HG02973 (cell line): ENCODE results near the gene HSD3B1.
"Not testable (repeated sequence)": the region's sequence is repeated elsewhere in the genome, so short reads cannot be mapped to it uniquely, and the experiment has no call there.

Source experiments
- ATAC-seq: cut with Tn5 transposase; IDR thresholded peaks from one replicate; pipeline ENCODE4 v1.9.1; 2021; ENCODE audit warnings: moderate library complexity; ENCODE audit not compliant: unreplicated experiment

HSD3B1 gene

DNA sequence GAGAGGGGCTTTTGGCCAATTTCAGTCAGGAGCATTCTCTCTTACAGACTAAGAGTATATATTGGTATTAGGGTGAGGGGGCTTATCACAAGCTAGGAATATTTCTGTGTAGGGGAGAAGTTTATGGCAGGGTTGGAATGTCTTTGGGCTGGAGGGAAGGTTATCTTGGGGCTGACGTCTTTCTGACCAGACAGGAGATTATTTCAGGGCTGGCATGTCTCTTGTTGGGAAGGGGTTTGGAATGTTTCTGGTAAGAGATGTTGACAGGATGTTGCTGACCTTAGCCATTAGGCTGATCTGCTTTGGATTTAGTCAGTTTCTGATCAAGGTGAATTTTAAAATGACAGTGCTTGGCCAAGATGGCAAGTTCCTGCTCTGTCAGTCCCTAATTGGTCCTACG lies 17.8 kb upstream of the HSD3B1 start:
- no peak for ATAC-seq

DNA sequence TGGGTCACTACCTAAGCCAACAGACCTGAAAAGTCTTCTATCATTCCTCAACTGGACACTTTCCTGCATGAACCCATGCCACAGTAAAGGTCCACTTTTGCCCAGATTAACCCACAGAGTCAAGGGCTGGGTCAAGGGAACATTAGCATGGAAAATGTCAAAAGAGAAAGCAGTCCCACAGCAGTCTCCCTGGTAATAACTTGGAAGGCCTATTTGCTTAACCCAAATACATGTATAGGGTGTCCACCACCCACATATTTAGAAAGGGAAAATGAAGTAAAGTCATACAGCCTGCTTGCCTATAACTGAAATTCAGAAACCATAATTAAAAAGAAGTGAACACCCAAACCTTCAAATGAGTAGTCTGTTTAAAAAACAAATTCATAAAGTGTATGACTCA lies 16.1 kb upstream of the HSD3B1 start:
- no peak for ATAC-seq

DNA sequence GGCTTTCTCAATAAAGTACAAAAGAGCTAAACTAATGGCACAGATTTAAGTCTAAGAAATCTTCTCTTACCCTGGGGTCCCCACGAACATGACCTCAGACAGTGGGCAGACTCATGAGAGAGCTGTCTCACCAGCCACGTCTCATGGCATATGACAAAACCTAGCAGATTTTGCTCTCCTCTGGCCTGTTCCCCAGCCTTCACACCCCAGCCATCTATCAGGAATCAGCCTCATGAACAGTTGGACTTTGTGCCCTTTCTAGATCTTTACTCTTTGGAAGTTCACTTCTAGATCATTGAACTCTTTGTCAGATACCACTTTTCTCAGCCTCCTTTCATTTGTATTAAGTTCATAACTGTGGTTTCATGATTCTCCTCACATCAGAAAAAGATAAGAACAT lies 14.2 kb upstream of the HSD3B1 start:
- ATAC-seq, result no peak

DNA sequence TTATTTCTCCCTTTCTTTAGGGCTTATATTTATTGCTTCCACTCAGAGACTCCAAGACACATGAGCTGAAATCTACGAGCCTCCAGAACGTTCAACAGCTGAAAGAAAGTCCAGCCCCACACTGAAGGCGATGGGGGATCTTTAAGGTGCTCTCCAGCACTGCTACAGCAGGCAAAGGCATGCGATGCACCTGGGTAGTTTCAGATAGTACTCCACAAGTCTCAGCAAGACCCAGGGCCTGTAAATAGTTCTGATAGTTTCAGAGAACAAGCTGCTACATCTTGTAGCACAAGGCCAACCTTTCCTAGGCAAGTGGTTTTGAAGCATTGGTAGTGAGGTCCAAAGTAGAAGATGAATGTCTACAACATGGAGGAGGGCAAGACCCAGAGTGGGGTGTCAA lies 2.2 kb upstream of the HSD3B1 start:
- ATAC-seq, result no peak

DNA sequence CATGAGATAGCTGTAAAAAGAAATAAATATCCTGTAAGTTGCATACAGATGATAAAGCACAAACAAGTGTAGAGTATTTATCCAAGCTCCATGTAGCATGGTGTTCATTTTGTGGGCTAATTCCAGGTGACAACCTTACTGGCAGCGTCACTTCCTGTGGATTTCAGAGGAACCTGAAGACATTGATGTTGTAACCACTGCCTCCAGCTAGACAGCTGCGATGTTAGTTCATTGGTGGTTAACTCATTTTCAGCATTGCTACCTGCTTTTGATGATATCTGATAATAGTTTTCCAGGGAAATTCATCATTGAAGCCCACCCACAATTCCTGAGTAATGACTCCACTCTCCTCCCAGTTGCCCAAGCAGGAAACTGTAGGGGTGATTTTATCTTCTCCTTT lies 3.0 kb downstream of the HSD3B1 start:
- ATAC-seq, result no peak

DNA sequence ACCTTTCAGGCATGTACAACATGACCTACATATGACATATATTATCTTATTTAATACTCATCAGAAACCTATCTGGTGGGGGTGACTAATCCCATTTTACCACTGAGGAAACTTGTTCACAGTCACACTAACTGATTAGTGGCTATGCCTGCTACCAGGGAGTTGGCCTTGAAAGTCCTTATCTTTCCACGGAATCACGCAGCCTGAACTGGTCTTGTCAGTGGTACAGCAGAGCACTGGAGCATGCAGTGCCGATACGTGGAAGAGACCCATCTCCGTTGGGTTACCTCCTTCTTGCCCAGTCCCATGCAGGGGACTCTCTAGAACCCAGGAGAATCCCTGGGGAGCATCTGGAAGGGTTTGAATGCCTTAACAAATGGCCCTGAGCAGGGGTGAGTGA lies 8.2 kb downstream of the HSD3B1 start:
- ATAC-seq, result no peak

DNA sequence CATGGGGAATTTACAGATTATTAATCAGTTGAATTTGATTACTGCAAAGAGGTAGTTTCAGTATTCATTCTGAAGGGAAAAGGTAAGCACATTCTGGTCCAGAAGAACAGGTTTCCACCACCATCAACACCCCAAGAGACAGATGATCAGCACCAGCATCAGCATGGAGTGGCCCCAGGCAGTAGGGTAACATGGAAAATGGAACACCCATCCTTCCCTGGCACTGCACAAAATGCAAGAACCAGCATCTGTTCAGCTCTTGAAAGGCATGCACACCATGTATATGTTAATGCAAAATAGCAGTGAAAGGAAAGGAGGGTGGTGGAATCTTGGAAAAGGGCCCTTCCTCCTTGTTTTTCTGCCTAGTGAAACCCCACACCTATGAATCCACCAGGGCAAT lies 9.2 kb downstream of the HSD3B1 start:
- ATAC-seq, result no peak

DNA sequence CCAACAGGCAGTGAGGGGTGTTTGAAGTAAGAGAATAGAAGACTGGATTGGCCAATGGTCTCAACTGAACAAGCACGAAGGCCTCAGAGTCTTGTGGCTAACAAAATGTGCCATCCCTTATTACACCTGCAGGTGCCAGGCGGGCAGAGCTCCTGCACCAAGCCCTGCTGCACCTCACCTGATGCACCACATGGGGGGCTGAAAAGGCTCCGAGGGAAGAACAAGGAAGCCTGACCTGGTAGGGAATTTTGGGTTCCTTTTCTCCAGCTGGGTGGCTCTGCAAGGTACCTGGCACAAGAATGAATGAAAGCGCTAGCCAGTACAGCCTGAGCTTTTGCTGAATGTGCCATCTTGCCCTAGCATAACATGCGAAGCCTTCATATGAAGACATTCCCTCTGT lies 9.7 kb downstream of the HSD3B1 start:
- ATAC-seq, result no peak

DNA sequence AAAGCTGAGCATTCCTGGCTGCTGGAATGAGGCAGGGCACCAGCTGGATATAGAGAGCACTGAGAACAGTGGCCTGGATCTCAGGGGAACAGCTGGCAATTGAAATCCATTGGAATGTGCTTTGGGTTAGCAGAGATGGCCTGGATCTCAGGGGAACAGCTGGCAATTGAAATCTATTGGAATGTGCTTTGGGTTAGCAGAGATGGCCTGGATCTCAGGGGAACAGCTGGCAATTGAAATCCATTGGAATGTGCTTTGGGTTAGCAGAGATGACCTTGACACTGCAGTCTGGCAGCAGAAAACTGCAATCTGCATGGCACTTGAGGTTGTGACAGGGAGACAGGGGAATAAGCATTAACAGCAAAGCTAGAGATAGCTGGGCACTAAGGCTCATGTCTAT lies 10.7 kb downstream of the HSD3B1 start:
- ATAC-seq, result not testable (repeated sequence)

DNA sequence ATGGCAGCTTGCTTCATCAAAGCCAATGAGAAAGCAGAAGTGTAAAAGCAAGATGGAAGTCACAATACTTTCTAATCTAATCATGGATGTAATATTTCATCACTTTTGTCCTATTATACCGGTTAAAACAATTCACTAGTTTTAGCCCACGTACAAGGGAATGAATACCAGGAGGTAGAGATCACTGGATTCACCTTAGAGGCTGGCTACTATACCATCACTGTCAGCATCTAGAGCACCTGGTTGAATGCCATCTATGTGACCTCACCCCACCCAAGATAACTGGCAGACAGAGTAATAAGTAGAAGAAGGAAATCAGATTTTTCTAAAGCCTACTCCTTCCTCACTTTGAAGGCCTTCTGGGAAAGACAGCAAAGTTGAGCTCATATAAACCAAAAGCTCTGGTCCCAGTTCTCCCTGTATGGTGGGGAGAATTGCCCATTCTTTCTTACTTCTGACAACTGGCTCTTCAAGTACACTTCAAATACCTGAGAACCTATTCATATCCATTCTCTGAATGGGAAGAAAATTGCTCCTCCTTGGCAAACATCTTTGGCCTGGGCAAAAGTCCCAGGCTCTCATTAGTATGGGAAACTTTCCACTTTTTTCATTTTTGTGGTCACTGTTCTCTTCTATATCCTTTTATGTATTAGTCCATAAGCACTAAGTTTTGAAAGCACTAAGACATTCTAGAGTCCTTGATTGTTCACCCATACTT lies 24.8 kb downstream of the HSD3B1 start:
- no peak for ATAC-seq

DNA sequence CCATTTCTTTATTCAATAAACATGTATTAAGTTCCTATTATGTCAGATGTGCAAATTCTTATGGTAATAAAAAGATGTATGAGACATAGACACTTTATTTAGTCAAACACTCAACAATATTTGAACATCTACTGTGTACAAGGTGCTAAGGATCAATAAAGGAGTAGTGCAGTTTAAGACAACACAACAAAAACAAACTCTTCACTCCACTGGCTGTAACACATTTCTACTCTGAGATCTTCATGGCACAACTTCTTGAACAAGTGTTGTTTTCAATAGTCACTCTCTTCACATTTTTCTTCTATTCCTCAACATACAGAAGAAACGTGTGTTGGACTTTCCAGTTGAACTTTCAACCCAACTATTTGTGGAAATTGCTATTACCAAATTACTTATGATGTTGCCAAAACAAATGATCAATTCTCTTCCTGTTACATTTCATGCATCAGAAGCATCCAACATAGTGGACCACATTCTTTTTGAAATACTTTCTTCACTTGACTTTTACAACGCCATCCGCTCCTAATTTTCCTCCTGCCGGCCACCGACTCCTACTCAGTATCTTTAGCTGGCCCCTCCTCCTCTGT lies 25.4 kb downstream of the HSD3B1 start:
- ATAC-seq, result no peak

DNA sequence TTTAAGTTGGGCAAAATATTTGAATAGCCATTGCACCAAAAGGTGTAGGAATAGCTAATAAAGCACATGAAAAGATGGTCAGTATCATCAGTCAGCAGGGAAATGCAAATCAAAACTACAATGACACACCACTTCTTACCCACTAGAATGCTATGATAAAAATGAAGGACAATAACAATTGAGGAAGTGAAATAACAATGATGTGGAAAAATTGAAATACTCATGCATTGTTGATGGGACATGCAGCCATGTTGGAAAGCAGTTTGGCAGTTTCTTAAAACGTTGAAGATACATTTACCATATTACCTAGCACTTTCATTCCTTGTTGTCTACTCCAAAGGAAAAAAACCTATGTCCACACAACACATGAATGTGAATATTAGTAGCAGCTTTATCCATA lies 28.4 kb downstream of the HSD3B1 start:
- ATAC-seq, result no peak

DNA sequence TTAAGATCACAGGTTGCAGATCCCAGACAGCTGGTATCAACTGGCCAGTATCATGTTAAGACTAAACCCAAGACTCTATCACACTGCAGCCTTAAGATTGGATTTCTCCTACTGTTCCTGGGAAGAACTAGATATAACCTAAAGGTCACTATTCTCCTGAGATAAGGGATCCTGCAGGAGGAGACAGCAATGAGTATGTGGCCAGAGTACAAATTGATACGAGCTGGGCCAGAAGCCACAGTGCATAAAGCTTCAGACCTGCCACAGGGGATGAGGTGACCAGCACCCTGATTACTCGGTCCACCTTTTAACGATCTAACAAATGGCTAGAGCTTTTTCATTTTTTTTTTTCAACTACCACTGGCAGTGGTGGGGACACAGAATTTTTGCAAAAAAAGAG lies 31.0 kb downstream of the HSD3B1 start:
- no peak for ATAC-seq

DNA sequence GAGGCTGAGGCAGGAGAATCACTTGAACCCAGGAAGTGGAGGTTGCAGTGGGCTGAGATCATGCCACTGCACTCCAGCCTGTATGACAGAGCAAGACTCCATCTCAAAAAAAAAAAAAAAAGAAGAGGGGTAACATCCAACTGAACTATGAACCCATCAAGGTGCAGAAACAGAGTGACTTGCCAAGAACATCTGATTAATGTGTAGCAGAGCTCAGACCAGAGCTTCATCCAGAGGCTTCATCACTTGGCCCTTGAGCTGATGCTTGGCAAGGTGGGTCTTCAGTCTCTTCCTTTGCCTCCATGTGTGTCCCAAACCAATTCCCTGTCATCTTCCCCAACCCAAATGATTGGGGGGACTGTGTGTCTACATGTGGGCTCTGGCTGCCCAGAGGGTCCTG lies 32.6 kb downstream of the HSD3B1 start:
- ATAC-seq, result no peak

DNA sequence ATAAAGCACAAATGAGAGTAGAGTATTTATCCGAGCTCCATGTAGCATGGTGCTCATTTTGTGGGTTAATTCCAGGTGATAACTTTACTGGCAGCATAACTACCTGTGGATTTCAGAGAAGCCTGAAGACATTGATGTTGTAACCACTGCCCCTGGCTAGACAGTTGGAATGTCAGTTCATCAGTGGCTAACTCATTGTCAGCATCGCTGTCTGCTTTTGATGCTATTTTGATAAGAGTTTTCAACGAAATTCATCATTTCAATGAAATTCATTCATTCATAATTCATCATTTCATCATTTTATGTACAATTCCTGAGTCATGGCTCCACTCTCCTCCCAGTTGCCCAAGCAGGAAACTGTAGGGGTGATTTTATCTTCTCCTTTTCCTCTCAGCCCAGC lies 34.4 kb downstream of the HSD3B1 start:
- ATAC-seq, result no peak

DNA sequence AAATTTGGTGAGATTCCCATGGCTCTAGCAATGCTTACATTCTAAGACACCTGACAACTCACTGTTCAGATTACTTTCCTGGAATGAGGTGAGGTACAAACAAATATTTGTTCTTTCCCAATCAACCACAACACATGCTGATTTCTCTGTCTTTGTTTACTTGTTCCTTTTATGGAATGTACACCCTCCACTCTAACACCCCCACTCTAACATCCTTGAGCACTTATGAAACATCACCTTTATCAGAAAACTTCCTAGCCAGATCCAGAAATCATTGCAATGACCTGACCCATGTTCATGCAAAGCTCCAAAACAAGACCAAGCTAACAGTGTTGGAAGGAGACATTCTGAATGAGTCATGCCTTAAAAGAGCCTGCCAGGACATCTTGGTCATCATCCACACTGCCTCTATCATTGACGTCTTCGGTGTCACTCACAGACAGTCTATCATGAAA lies 35.5 kb downstream of the HSD3B1 start:
- no peak for ATAC-seq

DNA sequence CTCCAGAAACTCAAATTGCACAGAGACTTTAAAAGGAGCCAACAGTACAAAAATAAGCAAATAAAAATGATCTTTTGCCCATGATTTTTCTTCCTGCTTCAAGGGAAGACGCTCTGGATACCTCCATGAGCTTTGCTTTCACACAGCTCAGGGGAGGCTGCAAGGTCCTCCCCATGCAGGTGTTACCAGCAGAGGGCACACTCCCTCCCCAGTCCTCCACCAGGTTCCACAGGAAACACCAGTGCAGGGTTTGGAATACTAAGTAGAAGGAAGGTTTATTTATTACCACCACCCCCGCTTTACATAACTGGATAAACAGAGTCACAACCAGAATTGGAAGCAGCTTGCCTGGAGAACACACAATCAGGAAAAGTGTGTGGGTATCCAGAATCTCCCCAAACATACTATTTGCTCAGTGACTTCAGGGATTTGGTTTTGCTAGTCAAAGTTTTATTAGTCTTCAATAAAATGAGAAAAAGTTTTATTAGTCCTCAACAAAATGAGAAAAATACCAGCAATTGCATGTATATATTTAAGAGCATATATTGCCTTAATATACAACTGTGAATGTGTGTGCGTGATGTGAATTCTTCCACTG lies 37.3 kb downstream of the HSD3B1 start:
- ATAC-seq, result no peak

DNA sequence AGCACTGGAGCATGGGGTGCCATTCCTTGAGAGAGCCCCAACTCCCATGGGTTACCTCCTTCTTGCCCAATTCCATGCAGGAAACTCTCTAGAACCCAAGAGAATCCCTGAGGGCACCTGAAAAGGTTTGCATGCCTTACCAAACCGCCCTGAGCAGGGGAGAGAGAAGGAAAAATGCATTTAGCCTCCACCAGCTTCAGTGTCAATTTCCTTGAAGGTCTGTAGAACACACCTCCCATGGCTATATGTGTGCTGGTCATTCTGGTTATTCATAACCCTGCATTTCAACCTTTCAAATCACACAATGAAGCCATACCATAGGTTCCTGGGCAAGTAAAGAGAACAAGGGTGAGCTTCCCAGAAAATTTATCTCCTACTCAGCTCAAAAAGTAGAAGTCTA lies 39.6 kb downstream of the HSD3B1 start:
- no peak for ATAC-seq

DNA sequence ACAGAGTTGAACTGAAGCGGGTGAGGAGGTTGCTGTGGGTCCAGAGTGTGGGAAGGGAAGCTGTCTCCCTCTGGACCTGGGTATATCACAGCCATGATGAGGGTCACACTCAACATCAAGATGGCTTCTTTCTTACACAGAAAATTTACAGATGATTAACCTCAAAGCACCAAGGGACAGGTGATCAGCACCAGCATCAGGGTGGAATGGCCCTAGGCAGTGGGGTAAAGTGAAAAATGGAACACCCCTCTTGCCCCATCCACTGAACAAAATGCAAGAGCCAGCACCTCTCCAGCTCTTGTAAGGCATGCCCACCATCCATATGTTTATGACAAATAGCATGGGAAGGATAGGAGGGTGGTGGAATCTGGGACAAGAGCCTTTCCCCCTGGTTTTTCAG lies 40.3 kb downstream of the HSD3B1 start:
- ATAC-seq, result no peak

DNA sequence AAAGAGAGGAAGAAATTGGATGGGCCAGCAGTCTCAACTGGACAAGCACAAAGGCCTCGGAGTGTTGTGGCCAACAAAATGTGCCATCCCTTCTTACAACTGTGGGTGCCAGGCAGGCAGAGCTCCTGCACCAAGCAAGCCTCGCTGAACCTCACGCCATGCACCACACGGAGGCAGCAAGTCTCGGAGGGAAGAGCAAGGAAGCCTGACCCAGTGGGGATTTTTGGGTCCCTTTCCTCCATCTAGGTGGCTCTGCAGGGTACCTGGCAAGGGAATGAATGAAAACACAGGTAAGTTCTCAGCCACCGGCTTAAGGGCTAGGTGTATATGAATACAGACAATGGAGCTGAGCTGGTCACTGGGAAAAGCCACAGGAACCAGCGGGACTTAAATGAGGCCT lies 40.8 kb downstream of the HSD3B1 start:
- no peak for ATAC-seq

DNA sequence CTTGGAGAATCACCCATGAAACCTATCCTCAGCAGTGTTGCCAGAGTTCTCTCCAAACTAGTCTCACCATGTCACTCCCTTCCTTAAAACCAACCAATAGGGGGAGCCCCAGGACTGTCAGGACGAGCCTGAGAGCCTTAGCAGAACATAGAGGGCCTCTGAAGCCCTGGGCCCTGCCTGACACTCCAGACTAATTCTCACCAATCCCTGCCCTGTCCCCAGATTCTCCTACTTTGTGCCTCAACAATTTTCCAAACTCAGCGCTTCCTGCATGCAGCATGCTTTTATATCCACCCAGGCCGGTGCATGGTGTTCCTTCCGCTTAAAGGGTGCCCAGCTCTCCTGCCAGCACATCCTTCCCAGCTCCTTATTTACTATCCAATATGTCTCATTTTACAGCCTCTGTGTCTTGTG lies 42.7 kb downstream of the HSD3B1 start:
- peak; percentile 51 for ATAC-seq

DNA sequence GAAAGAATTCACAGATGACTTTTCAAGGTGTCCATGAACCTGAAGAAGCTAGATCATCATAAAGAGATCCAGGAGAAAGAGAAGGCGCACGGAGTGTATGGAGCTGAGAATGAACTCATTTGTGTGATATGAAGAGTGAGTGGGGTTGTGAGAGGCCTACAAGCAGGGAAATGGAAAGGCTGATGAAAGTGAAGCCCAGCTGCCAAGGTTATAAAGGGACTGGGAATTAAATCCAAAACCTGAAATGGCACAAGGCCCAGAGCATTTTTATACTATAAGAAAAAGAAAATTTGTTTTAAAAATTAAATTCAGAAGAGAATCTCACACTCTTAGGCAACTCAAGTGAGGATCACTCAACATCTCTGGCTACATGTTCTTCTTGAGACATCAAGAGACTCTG lies 43.4 kb downstream of the HSD3B1 start:
- ATAC-seq, result no peak

DNA sequence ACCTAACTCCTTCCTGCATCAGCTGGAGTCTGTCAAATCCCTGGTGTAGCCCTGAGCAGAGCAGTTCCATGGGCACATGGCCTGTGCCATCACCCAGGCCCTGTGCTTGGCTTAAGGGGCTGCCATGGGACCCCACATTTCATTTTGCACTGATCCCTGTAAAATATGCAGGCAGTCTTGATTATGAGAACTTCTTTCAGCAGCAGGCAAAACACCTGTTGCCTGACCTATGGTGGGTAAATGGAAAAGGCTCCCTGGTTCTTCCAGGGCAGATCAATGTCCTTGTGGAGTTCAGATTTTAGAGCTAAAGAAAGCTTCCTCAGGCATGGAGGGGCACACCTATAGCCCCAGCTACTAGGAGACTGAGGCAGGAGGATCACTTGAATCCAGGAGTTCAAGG lies 44.2 kb downstream of the HSD3B1 start:
- ATAC-seq, result no peak
